ENCODE results near the gene CCNQ.

Gene CCNQ

DNA sequence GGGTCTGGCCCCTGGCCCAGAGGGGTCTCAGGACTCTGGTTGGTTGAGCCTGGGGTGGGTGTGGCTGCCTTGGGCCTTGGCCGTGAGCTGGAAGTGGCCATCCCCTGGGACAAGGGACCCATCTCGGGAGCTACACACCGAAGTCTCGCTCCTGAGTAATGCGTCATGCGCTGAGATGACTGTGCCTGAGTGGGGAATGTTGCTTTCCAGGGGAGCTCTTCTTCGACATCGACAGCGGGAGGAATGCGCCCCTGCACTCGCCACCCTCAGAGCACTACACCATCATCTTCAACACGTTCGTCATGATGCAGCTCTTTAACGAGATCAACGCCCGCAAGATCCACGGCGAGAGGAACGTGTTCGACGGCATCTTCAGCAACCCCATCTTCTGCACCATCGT is 38.5 kb downstream of the CCNQ start:
- TF ChIP-seq ZBTB11 (tag by site-specific recombination; conservative IDR thresholded peaks at IDR 0.05; ENCODE audit: low read depth) (no peak), ZNF501 (tag by site-specific recombination; IDR thresholded peaks at IDR 0.05) (no peak), ZEB2 (tag by site-specific recombination; IDR thresholded peaks at IDR 0.05) (no peak), ZNF146 (tag by site-specific recombination; IDR thresholded peaks at IDR 0.05) (no peak)
- no peak overlapping the region for H3K27ac ChIP-seq (ENCODE audit: extremely low read depth, low read depth, low read length)
- no peaks in the 10 kb centered on the region for H3K4me1 ChIP-seq (ENCODE audit: control insufficient read depth, insufficient read depth, low read length)
- H3K4me3 ChIP-seq (ENCODE audit: low read depth, low read length) = no peak overlapping the region
- no peaks in the 10 kb centered on the region for H3K36me3 ChIP-seq (ENCODE audit: control insufficient read depth in 2 of 2, insufficient read depth in 1 of 2, low read length in 2 of 2)
- ChIA-PET CTCF (interaction anchor here (0.6 to 0.7 kb wide), 3 partner anchors 21 to 772 kb away, joined by 3 to 5 read pairs (median 4); no protein-coding TSS in a partner anchor), POLR2A (no interaction called here)
- no peaks in the 10 kb centered on the region for H3K9me3 ChIP-seq (ENCODE audit: control insufficient read depth, insufficient read depth, low read depth, low read length)

- H3K27ac ChIP-seq (ENCODE audit: extremely low read depth, low read depth, low read length) = no peak overlapping the region
- TF ChIP-seq ZBTB26 (tag by site-specific recombination; optimal IDR thresholded peaks at IDR 0.05) = no peak
- TF ChIP-seq, protein P1, sequence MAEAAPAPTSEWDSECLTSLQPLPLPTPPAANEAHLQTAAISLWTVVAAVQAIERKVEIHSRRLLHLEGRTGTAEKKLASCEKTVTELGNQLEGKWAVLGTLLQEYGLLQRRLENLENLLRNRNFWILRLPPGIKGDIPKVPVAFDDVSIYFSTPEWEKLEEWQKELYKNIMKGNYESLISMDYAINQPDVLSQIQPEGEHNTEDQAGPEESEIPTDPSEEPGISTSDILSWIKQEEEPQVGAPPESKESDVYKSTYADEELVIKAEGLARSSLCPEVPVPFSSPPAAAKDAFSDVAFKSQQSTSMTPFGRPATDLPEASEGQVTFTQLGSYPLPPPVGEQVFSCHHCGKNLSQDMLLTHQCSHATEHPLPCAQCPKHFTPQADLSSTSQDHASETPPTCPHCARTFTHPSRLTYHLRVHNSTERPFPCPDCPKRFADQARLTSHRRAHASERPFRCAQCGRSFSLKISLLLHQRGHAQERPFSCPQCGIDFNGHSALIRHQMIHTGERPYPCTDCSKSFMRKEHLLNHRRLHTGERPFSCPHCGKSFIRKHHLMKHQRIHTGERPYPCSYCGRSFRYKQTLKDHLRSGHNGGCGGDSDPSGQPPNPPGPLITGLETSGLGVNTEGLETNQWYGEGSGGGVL (tag by site-specific recombination; IDR thresholded peaks at IDR 0.05) = no peak
- no peak for TF ChIP-seq FEZF1 (tag by site-specific recombination; IDR thresholded peaks at IDR 0.05)
- 0 out of 2 replicates have a peak, but pooled peaks have one; percentile 19 for TF ChIP-seq ZFHX2 (tag by site-specific recombination; conservative IDR thresholded peaks at IDR 0.05)
- peak; percentile 21; the same call in 1 of the 2 replicates for TF ChIP-seq EGR2 (tag by site-specific recombination; IDR thresholded peaks at IDR 0.05; ENCODE audit: low read depth)
- TF ChIP-seq ZNF830 (tag by site-specific recombination; IDR thresholded peaks at IDR 0.05; ENCODE audit: low read depth) = no peak
- POLR2A ChIA-PET = no interaction called here
These were observed 38.9 kb downstream of the CCNQ start for GRCh38 chrX:153560000-153560399.

DNA sequence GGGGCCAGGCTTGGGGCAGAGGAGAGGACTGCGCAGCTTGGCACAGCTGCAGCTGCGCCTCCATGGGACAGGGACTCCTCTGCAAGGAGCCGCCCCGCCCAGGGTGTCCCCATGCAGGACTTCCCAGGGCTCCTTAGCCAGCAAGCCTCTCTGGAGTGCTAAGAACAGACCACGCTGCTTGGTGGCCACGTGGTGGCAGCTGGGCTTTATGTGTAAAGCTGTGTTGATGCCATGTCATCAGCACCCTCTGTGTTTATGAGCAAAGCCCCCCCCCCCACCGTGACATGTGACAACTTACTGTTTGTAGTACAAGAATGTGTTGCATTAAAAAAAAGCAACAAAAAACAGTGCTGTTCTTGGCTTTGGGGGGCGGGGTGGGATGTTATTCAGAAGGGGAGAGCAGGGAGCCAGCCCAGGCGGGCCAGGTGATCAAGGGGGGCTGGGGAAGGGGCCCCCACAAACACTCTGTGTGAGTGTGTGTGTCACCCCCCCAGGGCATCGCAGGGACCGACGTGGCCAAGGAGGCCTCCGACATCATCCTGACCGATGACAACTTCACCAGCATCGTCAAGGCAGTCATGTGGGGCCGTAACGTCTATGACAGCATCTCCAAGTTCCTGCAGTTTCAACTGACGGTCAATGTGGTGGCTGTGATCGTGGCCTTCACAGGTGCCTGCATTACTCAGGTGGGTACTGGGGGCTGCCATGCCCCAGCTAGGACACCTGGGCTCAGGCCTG is 41.2 kb downstream of the CCNQ start:
- Histone ChIP-seq H3K27ac (ENCODE audit: extremely low read depth, low read depth, low read length) (no peak overlapping the region), H3K36me3 (ENCODE audit: control insufficient read depth in 2 of 2, insufficient read depth in 1 of 2, low read length in 2 of 2) (no peaks in the 10 kb centered on the region), H3K4me3 (ENCODE audit: low read depth, low read length) (no peak overlapping the region), H3K9me3 (ENCODE audit: control insufficient read depth, insufficient read depth, low read depth, low read length) (no peaks in the 10 kb centered on the region), H3K4me1 (ENCODE audit: control insufficient read depth, insufficient read depth, low read length) (no peaks in the 10 kb centered on the region)
- no peak for TF ChIP-seq ZNF791 (tag by site-specific recombination; IDR thresholded peaks at IDR 0.05)
- no peak for TF ChIP-seq ZBTB8A (tag by site-specific recombination; IDR thresholded peaks at IDR 0.05)
- TF ChIP-seq, protein P2, sequence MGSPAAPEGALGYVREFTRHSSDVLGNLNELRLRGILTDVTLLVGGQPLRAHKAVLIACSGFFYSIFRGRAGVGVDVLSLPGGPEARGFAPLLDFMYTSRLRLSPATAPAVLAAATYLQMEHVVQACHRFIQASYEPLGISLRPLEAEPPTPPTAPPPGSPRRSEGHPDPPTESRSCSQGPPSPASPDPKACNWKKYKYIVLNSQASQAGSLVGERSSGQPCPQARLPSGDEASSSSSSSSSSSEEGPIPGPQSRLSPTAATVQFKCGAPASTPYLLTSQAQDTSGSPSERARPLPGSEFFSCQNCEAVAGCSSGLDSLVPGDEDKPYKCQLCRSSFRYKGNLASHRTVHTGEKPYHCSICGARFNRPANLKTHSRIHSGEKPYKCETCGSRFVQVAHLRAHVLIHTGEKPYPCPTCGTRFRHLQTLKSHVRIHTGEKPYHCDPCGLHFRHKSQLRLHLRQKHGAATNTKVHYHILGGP (tag by site-specific recombination; IDR thresholded peaks at IDR 0.05) = no peak
- TF ChIP-seq ZIC2 (tag by site-specific recombination; IDR thresholded peaks at IDR 0.05) = peak; percentile 28; the same call in 1 of the 2 replicates
- TF ChIP-seq KLF9 (tag by site-specific recombination; IDR thresholded peaks at IDR 0.05; ENCODE audit: low read depth) = no peak
- no peak for TF ChIP-seq ZNF416 (tag by site-specific recombination; IDR thresholded peaks at IDR 0.05)
- no peak for TF ChIP-seq ZNF785 (tag by site-specific recombination; IDR thresholded peaks at IDR 0.05)
- ChIA-PET POLR2A (no interaction called here), CTCF (interaction anchor here (1.1 to 1.4 kb wide), 2 partner anchors 110 to 150 kb away, joined by 4 read pairs; no protein-coding TSS in a partner anchor)

More at GRCh38 chrX:153560000-153560399, 38.9 kb downstream of the CCNQ start:
- no peaks in the 10 kb centered on the region for H3K9me3 ChIP-seq (ENCODE audit: control insufficient read depth, insufficient read depth, low read depth, low read length)
- H3K4me1 ChIP-seq (ENCODE audit: control insufficient read depth, insufficient read depth, low read length) = no peaks in the 10 kb centered on the region
- H3K36me3 ChIP-seq (ENCODE audit: control insufficient read depth in 2 of 2, insufficient read depth in 1 of 2, low read length in 2 of 2) = no peaks in the 10 kb centered on the region
- no peak overlapping the region for H3K4me3 ChIP-seq (ENCODE audit: low read depth, low read length)
- CTCF ChIA-PET = interaction anchor here (0.6 to 1.0 kb wide), 5 partner anchors 20 to 772 kb away, joined by 3 to 5 read pairs (median 4); no protein-coding TSS in a partner anchor
